Subcutaneous adipose tissue (tissue), 4 donors: ENCODE data around the gene SLC9C1. TPM values are rescaled to one million over a fixed set of nuclear protein-coding genes. Genes with fewer than 3 reads are reported as not detected.

Experiments used
- CTCF ChIP-seq: fragments of 450-650 bp; IDR thresholded peaks from one replicate; pipeline ENCODE4 v1.5.1; 2016; ENCODE audit warnings: low read depth, mild to moderate bottlenecking, control low read depth, antibody characterized with exemption, moderate library complexity
- total RNA-seq, 4 donors: library from RNA; depleted of rRNA; stranded (reverse); fragments of >200 nt; gene quantifications; one replicate each; pipeline ENCODE4 v1.1.0, GENCODE V29; 2016

Gene SLC9C1
- total RNA-seq, 4 donors from 2014 or later = 0.17 to 0.75 TPM; not detected in 2

GRCh38 chr3:112280266-112280665 lies 13.8 kb downstream of the SLC9C1 start:
- TF ChIP-seq CTCF = no peak

- TF ChIP-seq CTCF = no peak
These were observed 20.5 kb downstream of the SLC9C1 start for GRCh38 chr3:112273536-112273935.

GRCh38 chr3:112261742-112262141 lies 32.3 kb downstream of the SLC9C1 start:
- no peak for TF ChIP-seq CTCF

- no peak for TF ChIP-seq CTCF
These were observed 33.5 kb downstream of the SLC9C1 start for GRCh38 chr3:112260563-112260962.

- TF ChIP-seq CTCF = no peak
These were observed 40.6 kb downstream of the SLC9C1 start for GRCh38 chr3:112253301-112253971.

GRCh38 chr3:112247900-112248299 lies 46.1 kb downstream of the SLC9C1 start:
- TF ChIP-seq CTCF = no peak

GRCh38 chr3:112247350-112247749 lies 46.7 kb downstream of the SLC9C1 start:
- no peak for TF ChIP-seq CTCF
